ENCODE results near the gene LUZP2.
"Not testable (repeated sequence)": the region's sequence is repeated elsewhere in the genome, so short reads cannot be mapped to it uniquely, and the experiment has no call there.

The LUZP2 gene

DNA sequence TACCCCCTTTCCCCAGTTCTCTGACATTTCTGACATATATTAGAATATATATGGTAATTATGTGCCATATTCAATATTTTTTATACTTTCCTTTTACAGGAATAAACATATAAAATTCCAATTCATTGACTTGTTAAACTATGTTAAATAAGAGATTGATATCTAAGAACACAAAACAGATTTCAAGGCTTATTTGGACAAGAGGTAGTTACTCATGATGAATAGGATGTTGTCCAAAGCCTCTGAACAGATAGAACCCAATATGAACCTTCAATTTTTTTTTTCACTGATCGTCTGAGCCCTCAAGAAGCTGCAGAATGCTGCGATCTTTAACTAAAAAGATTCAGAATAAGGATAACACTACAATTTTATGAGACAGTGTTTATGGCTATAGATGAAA lies 340.3 kb downstream of the LUZP2 start:
- no peak for DNase-seq

GRCh38 chr11:24842308-24842707 lies 345.5 kb downstream of the LUZP2 start:
- no peak for DNase-seq

GRCh38 chr11:24844406-24844805 lies 347.6 kb downstream of the LUZP2 start:
- DNase-seq, result no peak

GRCh38 chr11:24848857-24849256 lies 352.0 kb downstream of the LUZP2 start:
- no peak for DNase-seq

- DNase-seq, result no peak
These were observed 359.1 kb downstream of the LUZP2 start for GRCh38 chr11:24855951-24856350.

DNA sequence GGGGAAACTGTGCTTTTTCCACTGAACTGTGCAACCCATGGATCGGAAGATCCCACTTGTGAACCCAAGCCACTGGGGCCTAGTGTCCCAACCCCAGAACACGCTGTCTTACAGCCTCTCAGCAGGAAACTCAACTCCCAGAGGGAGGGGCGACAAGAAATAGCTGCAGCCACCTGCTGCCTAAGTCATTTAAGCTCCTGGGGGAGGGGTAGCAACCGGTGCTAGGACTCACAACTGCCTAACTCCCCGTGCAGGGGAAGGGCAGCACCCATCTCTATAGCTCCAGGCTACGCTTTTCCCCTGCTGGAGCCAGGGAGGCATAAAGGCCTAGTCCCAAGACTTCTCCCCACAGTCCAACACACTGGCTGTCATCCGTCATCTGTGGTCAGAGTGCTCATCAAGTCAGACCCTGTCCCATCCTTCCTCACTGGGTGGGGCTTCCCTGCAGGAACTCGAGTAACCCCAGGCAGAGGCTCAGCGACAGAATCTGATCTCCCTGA lies 363.0 kb downstream of the LUZP2 start:
- DNase-seq, result no peak

- no peak for DNase-seq
These were observed 364.6 kb downstream of the LUZP2 start for GRCh38 chr11:24861440-24861839.

- no peak for DNase-seq
These were observed 369.9 kb downstream of the LUZP2 start for GRCh38 chr11:24866743-24867142.

- no peak for DNase-seq
These were observed 373.2 kb downstream of the LUZP2 start for GRCh38 chr11:24870048-24870447.

- DNase-seq, result no peak
These were observed 375.3 kb downstream of the LUZP2 start for GRCh38 chr11:24872186-24872585.

DNA sequence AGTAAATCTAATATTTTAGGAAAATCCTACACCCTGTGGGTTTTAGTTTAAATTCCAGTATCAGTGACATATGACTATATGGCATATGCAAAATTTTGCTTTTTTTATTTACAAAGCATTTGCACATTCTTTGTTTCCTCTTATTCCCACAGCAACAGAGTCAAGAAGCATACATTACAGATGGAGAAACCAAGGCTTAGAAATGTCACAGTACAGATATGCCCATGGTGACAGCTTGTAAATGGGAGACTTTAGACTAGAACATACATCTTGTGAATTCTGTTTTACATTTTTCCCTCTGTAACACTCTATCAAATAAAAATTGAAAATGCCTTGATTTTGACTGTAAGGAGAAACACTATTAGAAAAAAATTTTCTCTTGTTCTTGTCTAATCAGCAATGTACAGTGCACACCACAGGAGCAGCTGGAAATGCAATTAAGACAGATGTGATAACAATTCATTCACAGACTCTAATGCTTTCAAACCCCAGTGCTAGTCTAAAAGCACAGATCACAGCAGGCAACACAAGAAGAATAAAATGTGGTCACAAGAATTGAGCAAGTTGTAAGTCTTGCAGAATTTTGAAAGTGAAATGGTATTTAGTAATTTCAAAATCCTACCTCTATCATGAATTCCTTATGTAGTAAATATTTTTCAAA lies 375.9 kb downstream of the LUZP2 start:
- DNase-seq, result no peak

DNA sequence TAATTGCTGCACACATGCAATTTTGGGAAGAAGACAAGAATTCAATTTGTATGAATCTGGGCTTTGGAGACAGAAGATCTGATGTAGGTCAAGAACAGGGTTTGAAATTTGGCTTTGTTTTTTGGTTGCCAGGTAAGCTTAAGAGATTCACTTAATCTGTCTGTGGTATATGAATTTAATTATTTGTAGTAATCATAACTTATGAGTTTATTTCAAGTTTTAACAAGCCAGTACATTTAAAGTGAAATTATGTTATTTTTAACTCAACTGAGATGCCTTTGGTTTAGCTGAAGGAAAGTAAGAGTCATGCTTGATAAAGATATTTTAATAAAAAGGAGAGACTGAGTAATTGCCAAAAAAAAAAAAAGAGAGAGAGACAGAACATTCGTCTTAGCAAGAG lies 384.1 kb downstream of the LUZP2 start:
- DNase-seq, result no peak

DNA sequence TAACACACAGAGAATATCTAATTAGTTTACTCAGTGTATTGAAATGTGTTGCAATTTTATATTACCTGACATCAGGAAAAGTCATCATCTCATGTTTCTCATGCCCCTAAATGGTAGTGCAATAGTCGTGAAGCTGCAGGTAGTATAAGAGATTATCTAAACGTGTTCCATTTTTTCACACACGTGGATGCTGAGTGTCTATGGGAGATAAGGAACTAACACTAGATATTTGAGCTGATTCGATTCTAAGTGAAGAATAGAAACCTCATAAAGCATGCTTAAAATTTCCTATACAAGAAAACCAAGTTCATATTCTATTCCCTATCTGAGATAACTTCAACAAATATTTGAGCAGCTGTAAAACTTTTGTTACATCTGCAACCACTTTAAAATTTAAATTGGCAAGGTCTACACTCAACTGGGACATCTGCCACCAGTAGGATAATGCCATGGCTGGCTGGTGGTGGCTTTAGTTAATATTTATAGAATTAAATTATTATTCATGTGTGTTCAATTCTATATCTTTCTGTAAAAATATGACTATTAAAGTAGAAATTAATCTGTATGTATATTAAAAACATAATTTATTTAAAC lies 388.8 kb downstream of the LUZP2 start:
- DNase-seq, result no peak

DNA sequence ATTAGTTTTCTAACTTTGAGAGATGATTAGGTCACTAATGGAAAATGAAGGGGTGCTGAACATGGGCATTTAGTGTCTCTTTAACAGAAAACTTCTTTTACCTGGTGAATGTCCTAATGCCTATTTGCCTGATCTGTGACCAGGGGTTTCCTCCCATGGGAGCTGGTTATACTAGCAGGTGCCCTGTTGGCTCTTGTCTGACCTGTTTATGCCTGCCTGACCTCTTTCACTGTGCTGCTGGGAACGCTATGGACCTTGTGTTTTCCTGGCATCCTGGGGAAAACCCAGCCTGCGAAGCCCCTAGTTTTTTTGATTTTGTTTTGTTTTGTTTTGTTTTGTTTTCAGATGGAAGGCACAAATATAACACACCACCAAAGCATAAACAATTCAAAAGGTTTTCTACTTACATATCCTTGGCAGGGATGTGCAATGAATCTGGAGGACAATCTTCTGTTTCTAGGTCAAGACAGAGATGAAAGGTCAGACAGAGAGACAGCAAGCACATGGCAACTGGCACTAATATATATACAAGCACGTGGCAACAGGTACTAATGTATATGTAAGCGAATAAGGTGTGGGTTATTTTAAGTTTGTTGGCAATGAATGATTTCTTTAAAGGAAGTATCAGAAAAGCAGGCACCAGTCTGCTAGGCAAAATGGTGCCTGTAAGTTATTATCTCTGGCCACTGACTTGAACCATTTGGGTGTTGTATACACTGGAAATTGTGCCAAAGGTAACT lies 390.2 kb downstream of the LUZP2 start:
- no peak for DNase-seq

DNA sequence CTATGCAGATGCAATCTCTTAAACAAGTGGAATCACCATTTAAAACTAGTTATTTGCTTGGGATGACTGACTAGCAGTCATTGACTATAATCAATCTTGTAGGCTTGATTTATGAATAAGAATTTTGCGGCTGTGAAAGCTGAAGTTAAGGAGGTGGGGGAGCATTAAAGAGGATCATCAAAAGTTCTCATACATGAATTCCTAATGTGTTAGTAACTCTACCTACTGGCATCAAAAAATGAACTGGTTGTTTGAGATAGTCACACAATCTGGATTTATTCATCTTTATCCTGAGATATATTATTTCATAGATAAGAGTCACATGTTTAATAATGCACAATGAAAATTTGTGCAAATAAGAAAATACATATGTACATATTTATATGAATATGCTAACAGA lies 393.6 kb downstream of the LUZP2 start:
- DNase-seq, result no peak

DNA sequence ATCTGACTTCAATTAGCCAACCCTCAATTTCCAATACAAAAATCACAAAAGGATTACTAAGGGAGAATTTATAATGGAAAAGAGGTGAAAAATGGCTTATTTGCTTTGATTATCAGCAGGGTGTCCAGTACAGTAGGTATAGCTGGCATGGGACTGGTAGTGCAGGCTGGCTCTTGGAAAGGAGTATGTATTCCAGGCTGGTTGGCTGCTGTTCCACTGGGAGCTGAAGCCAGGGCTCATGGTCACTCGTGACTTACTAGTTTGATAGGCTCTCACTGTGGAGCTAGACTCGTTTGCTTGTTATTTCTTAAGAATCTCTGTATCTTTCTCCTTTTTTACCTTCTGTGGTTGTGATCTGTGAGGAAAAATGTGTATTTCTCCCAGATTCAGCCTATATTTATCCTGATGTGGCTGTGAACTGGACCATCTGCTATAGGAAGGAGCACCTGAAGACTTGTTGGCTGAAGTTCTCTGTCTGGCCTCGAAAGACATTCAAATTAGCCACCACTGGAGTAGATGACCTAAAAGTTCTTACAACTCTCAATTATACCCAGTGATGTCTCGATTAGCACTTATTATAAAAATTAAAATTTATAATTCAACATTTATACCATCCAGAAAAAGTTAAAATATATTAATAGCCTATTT lies 395.1 kb downstream of the LUZP2 start:
- DNase-seq, result not testable (repeated sequence)

- DNase-seq, result no peak
These were observed 399.4 kb downstream of the LUZP2 start for GRCh38 chr11:24896118-24896835.

- DNase-seq, result no peak
These were observed 403.7 kb downstream of the LUZP2 start for GRCh38 chr11:24900514-24900913.

DNA sequence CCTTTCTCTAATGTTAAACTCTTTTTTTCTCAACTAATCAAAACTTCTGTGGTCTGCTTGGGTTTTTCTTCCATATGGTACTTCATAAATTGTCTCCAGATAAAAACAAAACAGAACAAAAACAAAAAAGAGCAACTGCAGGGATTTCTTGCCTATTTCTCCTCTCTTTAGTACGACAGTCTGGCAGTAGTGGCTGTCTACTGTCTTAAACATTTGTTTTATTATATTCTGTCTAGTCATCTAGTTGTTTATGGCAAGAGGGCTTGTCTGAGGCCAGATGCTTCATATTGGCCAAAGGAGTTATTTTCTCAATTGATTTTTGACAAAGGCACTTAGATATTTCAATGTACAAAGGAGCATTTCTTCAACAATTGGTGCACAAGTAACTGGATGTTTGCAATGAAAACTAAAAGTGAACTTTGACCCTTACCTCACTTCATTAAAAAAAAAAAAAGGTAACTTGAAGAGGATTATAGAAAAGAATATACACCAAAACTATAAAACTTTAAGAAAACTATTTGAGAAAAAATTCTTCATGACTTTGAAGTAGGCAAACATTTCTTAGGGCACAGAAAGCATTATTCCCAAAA lies 404.2 kb downstream of the LUZP2 start:
- no peak for DNase-seq

DNA sequence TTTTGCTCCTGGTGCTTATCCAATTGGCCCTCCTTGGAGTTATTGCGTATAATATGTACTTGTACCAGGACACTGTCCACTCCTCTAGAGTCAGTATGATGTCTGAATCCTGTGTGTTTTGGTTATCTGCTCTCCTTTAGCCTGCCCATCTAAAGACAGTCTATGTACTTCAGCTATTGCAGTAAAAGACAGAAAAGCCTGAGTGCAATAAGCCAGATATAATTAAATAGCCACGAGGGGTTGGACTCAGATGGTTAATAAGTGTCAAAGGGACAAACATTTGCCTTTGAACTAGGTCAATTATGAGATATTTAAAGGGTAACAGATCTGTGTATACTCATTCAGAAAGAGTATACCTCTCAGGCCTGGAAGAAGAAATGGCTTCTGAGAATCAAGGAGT lies 406.7 kb downstream of the LUZP2 start:
- no peak for DNase-seq

GRCh38 chr11:24925091-24925490 lies 428.2 kb downstream of the LUZP2 start:
- no peak for DNase-seq
